Activated gamma-delta T cell (primary cell): Measurements from ENCODE around the gene ZC3H13.

Experiments
- DNase-seq: peaks from one replicate; lab custom pipeline; 2025; lab: John Stamatoyannopoulos, UW
- total RNA-seq, 2 donors: gene quantifications; one replicate each; lab custom pipeline; 2026; lab: John Stamatoyannopoulos, UW

Gene ZC3H13
- 93.4 to 101 reads per million in 2 donors for total RNA-seq

GRCh38 chr13:46052319-46053161 is at the start of gene ZC3H13:
Gene ZC3H13 (minus strand): TSS chr13:46052746. CDS start chr13:46045507, 7,239 bp downstream.
- DNase-seq, result peak; percentile 51

- no peak for DNase-seq
Observed at GRCh38 chr13:46102255-46102605, 49.7 kb upstream of the ZC3H13 start.

GRCh38 chr13:46101484-46102254 is 49.1 kb upstream of the ZC3H13 start:
- no peak for DNase-seq

GRCh38 chr13:46101002-46101401 is 48.5 kb upstream of the ZC3H13 start:
- DNase-seq, result no peak

GRCh38 chr13:46100191-46100815 is 47.8 kb upstream of the ZC3H13 start:
- DNase-seq, result no peak

- DNase-seq, result no peak
Observed at GRCh38 chr13:46097663-46098062, 45.1 kb upstream of the ZC3H13 start.

- DNase-seq, result no peak
Observed at GRCh38 chr13:46097015-46097414, 44.5 kb upstream of the ZC3H13 start.

GRCh38 chr13:46094478-46094877 is 41.9 kb upstream of the ZC3H13 start:
- no peak for DNase-seq

GRCh38 chr13:46088821-46089562 is 36.4 kb upstream of the ZC3H13 start:
- DNase-seq, result no peak

GRCh38 chr13:46087481-46087880 is 34.9 kb upstream of the ZC3H13 start:
- DNase-seq, result no peak

- no peak for DNase-seq
Observed at GRCh38 chr13:46086985-46087384, 34.4 kb upstream of the ZC3H13 start.

- DNase-seq, result no peak
Observed at GRCh38 chr13:46086421-46086922, 33.9 kb upstream of the ZC3H13 start.

- DNase-seq, result no peak
Observed at GRCh38 chr13:46085737-46086136, 33.2 kb upstream of the ZC3H13 start.

GRCh38 chr13:46082324-46082723 is 29.8 kb upstream of the ZC3H13 start:
- DNase-seq, result no peak

- DNase-seq, result no peak
Observed at GRCh38 chr13:46079770-46080169, 27.2 kb upstream of the ZC3H13 start.

GRCh38 chr13:46077265-46077664 is 24.7 kb upstream of the ZC3H13 start:
- DNase-seq, result no peak

- DNase-seq, result no peak
Observed at GRCh38 chr13:46076827-46077226, 24.3 kb upstream of the ZC3H13 start.

GRCh38 chr13:46075811-46076210 is 23.3 kb upstream of the ZC3H13 start:
- DNase-seq, result no peak

GRCh38 chr13:46071590-46072249 is 19.2 kb upstream of the ZC3H13 start:
- no peak for DNase-seq

- DNase-seq, result no peak
Observed at GRCh38 chr13:46063292-46063691, 10.7 kb upstream of the ZC3H13 start.

- no peak for DNase-seq
Observed at GRCh38 chr13:46062185-46062584, 9.6 kb upstream of the ZC3H13 start.
